ENCODE data around the gene PUM2.
A peak's percentile ranks its signal among the peaks of the same experiment; 100 is the strongest.

The PUM2 gene

GRCh38 chr2:20339012-20339411, 11.6 kb downstream of the PUM2 start:
- DNase-seq (ENCODE audit: low spot score): no peak

DNA sequence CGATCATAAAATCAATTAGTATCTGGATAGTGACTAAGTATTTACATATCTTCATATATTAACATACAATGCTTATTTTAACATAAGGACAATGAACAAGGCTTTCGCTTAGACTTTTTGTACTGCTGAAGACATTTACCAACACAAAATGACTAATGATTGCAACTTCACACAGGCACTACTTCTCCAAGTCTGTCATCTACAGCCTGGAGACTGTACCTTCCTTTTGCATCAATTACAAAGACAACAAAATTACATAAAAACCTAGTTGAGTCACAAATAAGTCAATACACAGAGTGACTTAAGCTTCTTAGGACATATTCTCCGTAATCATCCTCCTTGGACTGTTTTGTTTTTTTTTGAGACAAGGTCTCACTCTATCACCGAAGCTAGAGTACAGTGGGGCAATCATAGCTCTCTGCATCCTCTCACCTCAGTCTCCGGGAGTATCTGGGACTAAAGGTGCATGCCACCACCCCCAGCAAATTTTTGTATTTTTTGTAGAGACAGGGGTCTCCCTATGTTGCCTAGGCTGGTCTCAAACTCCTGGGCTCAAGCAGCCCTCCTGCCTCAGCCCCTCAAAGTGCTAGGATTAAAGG, 15.9 kb downstream of the PUM2 start:
- DNase-seq (ENCODE audit: low spot score): no peak

DNA sequence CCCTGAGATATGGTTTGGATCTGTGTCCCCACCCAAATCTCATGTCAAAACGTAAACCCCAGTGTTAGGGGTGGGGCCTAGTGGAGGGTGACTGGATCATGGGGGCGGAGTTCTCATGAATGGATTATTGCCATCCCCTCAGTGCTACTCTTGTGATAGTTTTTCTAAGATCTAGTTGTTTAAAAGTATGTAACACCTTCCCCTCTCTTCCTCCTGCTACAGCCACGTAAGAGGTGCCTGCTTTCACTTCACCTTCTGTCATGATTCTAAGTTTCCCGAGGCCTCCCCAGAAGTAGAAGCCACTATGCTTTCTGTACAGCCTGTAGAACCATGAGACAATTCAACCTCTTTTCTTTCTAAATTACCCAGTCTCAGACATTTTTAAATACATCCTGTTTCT, 16.9 kb downstream of the PUM2 start:
- no peak for DNase-seq (ENCODE audit: low spot score)

GRCh38 chr2:20330192-20330591, 20.5 kb downstream of the PUM2 start:
- no peak for DNase-seq (ENCODE audit: low spot score)

DNA sequence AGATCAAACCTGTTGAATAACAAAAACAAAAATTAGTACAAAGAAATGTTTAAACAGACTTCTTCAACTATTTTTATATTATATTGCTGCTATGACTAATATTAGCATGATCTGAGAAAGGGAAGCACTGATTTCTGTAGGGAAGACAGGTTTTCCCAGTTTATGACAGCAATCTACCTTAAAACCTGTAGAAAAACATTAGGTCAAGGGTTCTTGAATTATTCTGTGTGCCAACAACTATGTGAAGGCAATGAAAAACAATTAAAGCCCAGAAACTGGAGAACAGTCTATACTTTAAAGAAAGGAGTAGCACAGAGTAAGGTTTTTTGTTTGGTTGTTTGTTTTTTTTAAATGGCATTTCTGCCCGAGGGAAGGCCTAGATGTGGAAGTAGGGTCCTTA, 23.3 kb downstream of the PUM2 start:
- no peak for DNase-seq (ENCODE audit: low spot score)

GRCh38 chr2:20326163-20326780, 24.4 kb downstream of the PUM2 start:
- peak; percentile 59 for DNase-seq (ENCODE audit: low spot score)

- no peak for DNase-seq (ENCODE audit: low spot score)
Measured at GRCh38 chr2:20322527-20323300, 27.9 kb downstream of the PUM2 start.

- no peak for DNase-seq (ENCODE audit: low spot score)
Measured at GRCh38 chr2:20317690-20318089, 33.0 kb downstream of the PUM2 start.

- DNase-seq (ENCODE audit: low spot score): peak; percentile 14
Measured at GRCh38 chr2:20317197-20317596, 33.4 kb downstream of the PUM2 start.

GRCh38 chr2:20314562-20315501, 35.8 kb downstream of the PUM2 start:
- DNase-seq (ENCODE audit: low spot score): no peak

GRCh38 chr2:20313659-20314058, 37.0 kb downstream of the PUM2 start:
- DNase-seq (ENCODE audit: low spot score): no peak

- no peak for DNase-seq (ENCODE audit: low spot score)
Measured at GRCh38 chr2:20309001-20309400, 41.6 kb downstream of the PUM2 start.

DNA sequence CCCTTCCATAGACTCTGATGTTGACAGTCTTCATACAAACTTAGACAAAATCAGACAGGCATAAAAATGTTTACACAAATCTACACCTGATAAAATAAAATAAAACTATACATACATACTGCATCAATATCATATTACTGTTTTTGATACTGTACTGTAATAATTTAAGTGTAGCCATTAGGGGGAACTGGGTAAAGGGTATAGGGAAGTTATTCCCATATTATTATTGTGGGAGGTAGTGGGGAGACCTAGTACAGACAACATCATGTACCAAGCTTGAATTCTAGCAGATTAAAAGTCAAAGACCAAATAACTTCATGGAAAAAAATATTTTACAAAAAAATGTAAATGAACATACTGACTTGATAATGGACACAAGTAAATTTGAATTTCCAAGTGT, 43.3 kb downstream of the PUM2 start:
- no peak for DNase-seq (ENCODE audit: low spot score)

DNA sequence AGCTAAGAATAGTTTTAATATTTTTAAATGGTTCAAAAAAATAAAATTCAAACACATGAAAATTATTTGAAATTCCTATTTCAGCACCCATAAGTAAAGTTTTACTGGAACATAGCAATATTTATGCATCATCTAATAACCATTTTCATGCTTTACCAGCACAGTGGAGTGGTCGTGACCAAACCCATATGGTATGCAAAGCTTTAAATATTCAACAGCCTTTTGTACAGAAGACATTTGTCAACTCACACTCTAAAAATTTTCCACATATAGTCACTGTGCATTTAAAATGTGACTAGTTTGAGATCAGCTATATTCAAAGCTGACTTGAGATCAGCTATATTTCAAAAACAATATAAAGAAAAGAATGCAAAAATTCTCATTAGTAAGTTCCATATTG, 46.2 kb downstream of the PUM2 start:
- no peak for DNase-seq (ENCODE audit: low spot score)

- DNase-seq (ENCODE audit: low spot score): no peak
Measured at GRCh38 chr2:20303966-20304365, 46.7 kb downstream of the PUM2 start.

- no peak for DNase-seq (ENCODE audit: low spot score)
Measured at GRCh38 chr2:20302019-20302418, 48.6 kb downstream of the PUM2 start.

GRCh38 chr2:20300656-20301055, 50.0 kb downstream of the PUM2 start:
- no peak for DNase-seq (ENCODE audit: low spot score)

DNA sequence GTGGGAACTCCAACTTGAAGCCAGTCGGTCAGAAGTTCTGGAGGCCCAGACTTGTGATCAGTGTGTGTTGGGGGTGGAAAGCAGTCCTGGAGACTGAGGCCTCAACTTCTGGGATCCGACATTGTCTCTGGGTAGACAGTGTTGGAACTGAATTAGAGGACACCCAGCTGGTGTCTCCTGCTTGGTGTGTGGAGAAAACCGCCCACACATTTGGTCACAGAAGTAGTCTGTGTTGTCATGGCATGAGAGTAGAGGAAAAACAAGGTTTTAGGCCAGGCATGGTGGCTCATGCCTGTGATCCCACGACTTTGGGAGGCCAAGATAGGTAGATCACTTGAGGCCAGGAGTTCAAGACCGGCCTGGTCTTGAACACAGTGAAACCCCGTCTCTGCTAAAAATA, 51.5 kb downstream of the PUM2 start:
- no peak for DNase-seq (ENCODE audit: low spot score)

DNA sequence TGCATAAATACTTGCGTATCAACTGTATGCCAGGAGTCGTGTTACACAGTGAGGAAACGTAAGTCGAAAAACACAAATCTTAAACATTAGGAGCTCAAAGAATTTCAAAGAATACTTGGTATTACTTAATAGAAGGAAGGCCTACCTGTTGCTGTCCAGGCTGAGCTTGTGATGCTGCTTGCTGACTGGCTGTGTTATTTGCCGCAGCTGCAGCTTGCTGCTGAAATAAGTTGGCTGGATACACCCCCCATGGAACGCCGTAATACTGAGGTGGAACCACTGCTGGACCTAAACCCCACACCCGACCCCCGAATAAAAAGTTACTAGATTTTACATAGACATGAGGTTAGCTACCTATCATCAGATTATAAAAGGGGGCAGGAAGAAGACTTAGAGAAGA, 56.4 kb downstream of the PUM2 start:
- DNase-seq (ENCODE audit: low spot score): no peak

GRCh38 chr2:20292984-20293383, 57.7 kb downstream of the PUM2 start:
- no peak for DNase-seq (ENCODE audit: low spot score)

- DNase-seq (ENCODE audit: low spot score): no peak
Measured at GRCh38 chr2:20291846-20292408, 58.7 kb downstream of the PUM2 start.

DNA sequence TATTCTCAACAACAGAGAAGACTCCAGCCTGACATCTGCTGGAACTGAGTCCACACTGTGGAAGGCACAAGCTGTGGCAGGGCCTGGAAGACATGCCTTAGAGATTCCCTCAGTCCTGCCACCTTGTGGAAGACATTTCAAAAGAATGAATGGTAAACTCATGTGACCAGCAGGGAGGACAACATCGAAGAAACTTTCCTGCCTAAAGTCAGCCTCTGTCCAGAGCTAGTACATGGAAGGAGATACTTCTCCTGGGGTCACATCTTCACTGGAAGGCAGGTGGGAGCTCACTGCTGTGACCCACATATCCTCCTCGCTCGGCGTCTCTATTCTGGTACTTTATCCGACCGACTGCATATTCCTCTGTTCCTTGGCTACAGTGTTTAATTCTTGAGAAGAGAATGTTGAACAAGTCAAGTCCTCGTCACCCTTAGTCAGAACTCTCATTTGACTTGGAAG, 59.5 kb downstream of the PUM2 start:
- peak; percentile 14 for DNase-seq (ENCODE audit: low spot score)
